CD4-positive, alpha-beta T cell (primary cell): ENCODE data around the gene SERP2. TPM values are rescaled to one million over a fixed set of nuclear protein-coding genes. Genes with fewer than 3 reads are reported as not detected.

Experiments used
- ATAC-seq: fragments of 200-7000 bp; cut with Tn5 transposase; one replicate; pipeline ENCODE4 v1.10.0; 2022; ENCODE audit warnings: mild to moderate bottlenecking; ENCODE audit not compliant: poor library complexity
- CTCF ChIA-PET: fragments of 350-600 bp; sonication (Branson Sonifier 250); formaldehyde crosslinking; loops from one replicate; lab custom pipeline; 2021; ENCODE audit warnings: antibody characterized with exemption, inconsistent platforms; lab: Charles Lee
- POLR2A ChIA-PET: fragments of 350-600 bp; sonication (Branson Sonifier 250); formaldehyde crosslinking; loops from one replicate; lab custom pipeline; 2021; ENCODE audit warnings: antibody characterized with exemption, inconsistent platforms; lab: Charles Lee
- DNase-seq, 14 experiments: peaks; one replicate each; pipeline ENCODE4 v3.0.0-alpha.2; 2013 to 2020; ENCODE audit warnings: mixed read lengths in 2 of 14
- H3K27ac ChIP-seq, 2 donors: one replicate each; pipeline versions ENCODE4 v1.5.1 to v1.7.0; 2013; ENCODE audit warnings: low read length in 2 of 2, low read depth in 1 of 2, mild to moderate bottlenecking in 1 of 2
- H3K27me3 ChIP-seq, 2 experiments: 1 replicate in 1 of 2; 2 replicates in 1 of 2; pipeline versions ENCODE4 v1.6.1 to v1.7.0; 2013; ENCODE audit warnings: low read length in 2 of 2, control low read depth in 1 of 2, mild to moderate bottlenecking in 1 of 2, moderate library complexity in 1 of 2; ENCODE audit not compliant: insufficient read depth in 2 of 2, control insufficient read depth in 1 of 2
- H3K36me3 ChIP-seq: one replicate; pipeline ENCODE4 v1.6.1; 2013; ENCODE audit warnings: low read length, control low read depth; ENCODE audit not compliant: insufficient read depth
- H3K4me1 ChIP-seq: one replicate; pipeline ENCODE4 v1.6.1; 2013; ENCODE audit warnings: low read length, control low read depth; ENCODE audit not compliant: insufficient read depth
- H3K4me3 ChIP-seq: one replicate; pipeline ENCODE4 v1.5.1; 2013; ENCODE audit warnings: mild to moderate bottlenecking, low read length, moderate library complexity
- H3K9me3 ChIP-seq, 2 experiments: 1 replicate in 1 of 2; 2 replicates in 1 of 2; pipeline versions ENCODE4 v1.6.1 to v1.7.0; 2013; ENCODE audit warnings: low read length in 2 of 2, mild to moderate bottlenecking in 2 of 2, control low read depth in 1 of 2, moderate library complexity in 1 of 2; ENCODE audit not compliant: control insufficient read depth in 1 of 2, insufficient read depth in 1 of 2
- H3K27ac Mint-ChIP-seq: one replicate; pipeline ENCODE4 v1.8.0; 2020; ENCODE audit warnings: mixed read lengths
- H3K27me3 Mint-ChIP-seq: one replicate; pipeline ENCODE4 v1.8.0; 2021; ENCODE audit warnings: mixed read lengths
- H3K36me3 Mint-ChIP-seq: one replicate; pipeline ENCODE4 v1.8.0; 2021; ENCODE audit warnings: low read depth, mixed read lengths
- H3K4me1 Mint-ChIP-seq: one replicate; pipeline ENCODE4 v1.8.0; 2021; ENCODE audit warnings: low read depth, mixed read lengths
- H3K4me3 Mint-ChIP-seq: one replicate; pipeline ENCODE4 v1.8.0; 2020; ENCODE audit warnings: mild to moderate bottlenecking, mixed read lengths
- H3K9me3 Mint-ChIP-seq: one replicate; pipeline ENCODE4 v1.8.0; 2020; ENCODE audit warnings: mixed read lengths
- intact Hi-C, 2 experiments: fragments of 100-400 bp; cut with DNase I in 1 of 2; cut with micrococcal nuclease in 1 of 2; formaldehyde crosslinking; loops; one replicate each; pipeline versions ENCODE4 v1.15.1 to v1.9.0; 2023 to 2025; cut with DNase I, micrococcal nuclease
- total RNA-seq, 174 experiments: library from RNA in 2 of 174; stranded (reverse) in 2 of 174; gene quantifications; one replicate each; pipeline ENCODE4 v1.2.3 and lab custom pipeline; 2021 to 2026
- TF ChIP-seq, protein P1 (sequence below): fragments of 200-600 bp; IDR thresholded peaks from one replicate; pipeline ENCODE4 v1.8.0; 2022; ENCODE audit warnings: antibody characterized with exemption, mild to moderate bottlenecking

SERP2 gene
- total RNA-seq, 2 experiments from 2014 or later, result not detected

- Mint-ChIP-seq H3K27ac (no peak overlapping the region), H3K4me1 (no peaks in the 10 kb centered on the region), H3K36me3 (no peaks in the 10 kb centered on the region), H3K27me3 (no peaks in the 10 kb centered on the region), H3K4me3 (no peak overlapping the region), H3K9me3 (no peaks in the 10 kb centered on the region)
- POLR2A ChIA-PET, result no interaction called here
- TF ChIP-seq, protein P1, sequence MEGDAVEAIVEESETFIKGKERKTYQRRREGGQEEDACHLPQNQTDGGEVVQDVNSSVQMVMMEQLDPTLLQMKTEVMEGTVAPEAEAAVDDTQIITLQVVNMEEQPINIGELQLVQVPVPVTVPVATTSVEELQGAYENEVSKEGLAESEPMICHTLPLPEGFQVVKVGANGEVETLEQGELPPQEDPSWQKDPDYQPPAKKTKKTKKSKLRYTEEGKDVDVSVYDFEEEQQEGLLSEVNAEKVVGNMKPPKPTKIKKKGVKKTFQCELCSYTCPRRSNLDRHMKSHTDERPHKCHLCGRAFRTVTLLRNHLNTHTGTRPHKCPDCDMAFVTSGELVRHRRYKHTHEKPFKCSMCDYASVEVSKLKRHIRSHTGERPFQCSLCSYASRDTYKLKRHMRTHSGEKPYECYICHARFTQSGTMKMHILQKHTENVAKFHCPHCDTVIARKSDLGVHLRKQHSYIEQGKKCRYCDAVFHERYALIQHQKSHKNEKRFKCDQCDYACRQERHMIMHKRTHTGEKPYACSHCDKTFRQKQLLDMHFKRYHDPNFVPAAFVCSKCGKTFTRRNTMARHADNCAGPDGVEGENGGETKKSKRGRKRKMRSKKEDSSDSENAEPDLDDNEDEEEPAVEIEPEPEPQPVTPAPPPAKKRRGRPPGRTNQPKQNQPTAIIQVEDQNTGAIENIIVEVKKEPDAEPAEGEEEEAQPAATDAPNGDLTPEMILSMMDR, result no peak
- H3K9me3 ChIP-seq, result no peaks in the 10 kb centered on the region
- CTCF ChIA-PET, result no interaction called here
- H3K4me1 ChIP-seq, result no peaks in the 10 kb centered on the region
- H3K36me3 ChIP-seq, result no peaks in the 10 kb centered on the region
- H3K4me3 ChIP-seq, result no peak overlapping the region
- ATAC-seq (no peak), DNase-seq (no peak)
- intact Hi-C loops, result no loop called here
- no peak overlapping the region for H3K27ac ChIP-seq
- no peaks in the 10 kb centered on the region for H3K27me3 ChIP-seq
Measured at GRCh38 chr13:44385401-44385800, 11.8 kb downstream of the SERP2 start.

- CTCF ChIA-PET, result no interaction called here
- POLR2A ChIA-PET, result no interaction called here
- H3K4me1 Mint-ChIP-seq, result no peaks in the 10 kb centered on the region
Measured at GRCh38 chr13:44385847-44386246, 12.2 kb downstream of the SERP2 start.

DNA sequence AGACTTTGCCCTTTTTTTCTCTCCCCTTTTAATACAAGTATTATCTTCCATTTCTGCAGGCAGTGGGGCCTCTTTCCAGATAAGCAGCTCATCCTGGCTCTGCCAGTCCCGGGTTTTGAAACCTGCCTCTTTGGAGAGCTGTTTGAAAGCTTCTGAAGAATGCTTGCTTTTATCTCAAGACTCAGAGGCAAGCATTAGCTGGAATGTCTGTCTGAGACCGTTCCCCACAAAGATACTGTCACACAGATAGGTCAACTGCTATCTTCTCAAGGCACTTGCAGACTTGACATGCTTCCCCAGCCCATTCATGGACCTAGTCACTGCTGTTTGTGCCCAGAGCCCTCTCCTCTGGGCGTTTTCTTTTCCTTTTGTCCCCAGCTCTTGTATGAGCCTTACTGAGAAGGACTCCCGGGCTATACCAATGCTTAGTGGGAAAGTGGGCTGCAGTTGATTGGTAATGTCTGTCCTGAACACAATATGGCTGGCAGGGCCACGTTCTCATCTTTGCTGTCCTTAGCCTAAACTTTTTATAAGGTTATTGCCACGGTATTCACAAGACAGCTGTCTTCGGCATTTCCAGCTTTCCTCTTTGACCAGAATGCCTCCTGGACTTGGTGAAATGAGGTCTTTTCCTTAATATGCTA lies 13.4 kb downstream of the SERP2 start:
- Mint-ChIP-seq H3K27me3 (no peaks in the 10 kb centered on the region), H3K4me3 (no peak overlapping the region), H3K9me3 (no peaks in the 10 kb centered on the region), H3K27ac (no peak overlapping the region), H3K36me3 (no peaks in the 10 kb centered on the region), H3K4me1 (no peaks in the 10 kb centered on the region)
- DNase-seq, result no peak
- no peak overlapping the region for H3K27ac ChIP-seq
- H3K27me3 ChIP-seq, result no peaks in the 10 kb centered on the region
- no peak overlapping the region for H3K4me3 ChIP-seq
- ChIA-PET CTCF (no interaction called here), POLR2A (no interaction called here)
- ATAC-seq, result no peak
- intact Hi-C loops, result no loop called here
- TF ChIP-seq, protein P1, result no peak
- H3K9me3 ChIP-seq, result no peaks in the 10 kb centered on the region
- H3K36me3 ChIP-seq, result no peaks in the 10 kb centered on the region
- no peaks in the 10 kb centered on the region for H3K4me1 ChIP-seq

More at GRCh38 chr13:44385847-44386246, 12.2 kb downstream of the SERP2 start:
- DNase-seq (no peak), ATAC-seq (no peak)
- no peaks in the 10 kb centered on the region for H3K9me3 Mint-ChIP-seq
- intact Hi-C loops, result no loop called here
- no peaks in the 10 kb centered on the region for H3K36me3 Mint-ChIP-seq
- Histone ChIP-seq H3K9me3 (no peaks in the 10 kb centered on the region), H3K36me3 (no peaks in the 10 kb centered on the region), H3K4me1 (no peaks in the 10 kb centered on the region), H3K27ac (no peak overlapping the region), H3K27me3 (no peaks in the 10 kb centered on the region), H3K4me3 (no peak overlapping the region)
- H3K27me3 Mint-ChIP-seq, result no peaks in the 10 kb centered on the region
- no peak overlapping the region for H3K4me3 Mint-ChIP-seq
- TF ChIP-seq, protein P1, result no peak
- no peak overlapping the region for H3K27ac Mint-ChIP-seq
